HG03095 (cell line): ENCODE measurements around the gene ENO4.

Experiments used
- ATAC-seq: cut with Tn5 transposase; IDR thresholded peaks from one replicate; pipeline ENCODE4 v1.9.1; 2021; ENCODE audit warnings: moderate library complexity; ENCODE audit not compliant: unreplicated experiment

The ENO4 gene

GRCh38 chr10:116849248-116850057 is at the start of gene ENO4:
Gene ENO4, plus strand, starts transcription at chr10:116849499. Its CDS starts 68 bp downstream, at chr10:116849567.
- peak; percentile 43 for ATAC-seq

- ATAC-seq: no peak
Measured at GRCh38 chr10:116800286-116800929, 48.9 kb upstream of the ENO4 start.

GRCh38 chr10:116801658-116802057 is 47.6 kb upstream of the ENO4 start:
- ATAC-seq: no peak

GRCh38 chr10:116802474-116802873 is 46.8 kb upstream of the ENO4 start:
- no peak for ATAC-seq

GRCh38 chr10:116802876-116803275 is 46.4 kb upstream of the ENO4 start:
- no peak for ATAC-seq

- no peak for ATAC-seq
Measured at GRCh38 chr10:116803451-116804249, 45.6 kb upstream of the ENO4 start.

- ATAC-seq: no peak
Measured at GRCh38 chr10:116808706-116809105, 40.6 kb upstream of the ENO4 start.

GRCh38 chr10:116809483-116810119 is 39.7 kb upstream of the ENO4 start:
- ATAC-seq: no peak

GRCh38 chr10:116810120-116810500 is 39.2 kb upstream of the ENO4 start:
- no peak for ATAC-seq

GRCh38 chr10:116810895-116811294 is 38.4 kb upstream of the ENO4 start:
- no peak for ATAC-seq

- ATAC-seq: no peak
Measured at GRCh38 chr10:116811691-116812090, 37.6 kb upstream of the ENO4 start.

GRCh38 chr10:116815641-116816415 is 33.5 kb upstream of the ENO4 start:
- ATAC-seq: no peak

GRCh38 chr10:116817178-116817577 is 32.1 kb upstream of the ENO4 start:
- no peak for ATAC-seq

- ATAC-seq: no peak
Measured at GRCh38 chr10:116817780-116818343, 31.4 kb upstream of the ENO4 start.

- no peak for ATAC-seq
Measured at GRCh38 chr10:116819999-116820677, 29.2 kb upstream of the ENO4 start.

- no peak for ATAC-seq
Measured at GRCh38 chr10:116825901-116826300, 23.4 kb upstream of the ENO4 start.

GRCh38 chr10:116826803-116827202 is 22.5 kb upstream of the ENO4 start:
- ATAC-seq: no peak

- ATAC-seq: no peak
Measured at GRCh38 chr10:116827214-116827671, 22.1 kb upstream of the ENO4 start.

GRCh38 chr10:116828116-116828515 is 21.2 kb upstream of the ENO4 start:
- no peak for ATAC-seq
